ENCODE data around the gene MACIR. TPM values are rescaled to one million over a fixed set of nuclear protein-coding genes. Genes with fewer than 3 reads are reported as not detected.

The MACIR gene
- total RNA-seq, 3 donors from 2014 or later: 13.0 to 18.4 (median 13.4) TPM

GRCh38 chr5:103264508-103264907, 5.9 kb downstream of the MACIR start:
- Histone ChIP-seq H3K27me3 (no peaks in the 10 kb centered on the region), H3K4me3 (no peak overlapping the region), H3K9me3 (no peaks in the 10 kb centered on the region), H3K36me3 (no peaks in the 10 kb centered on the region), H3K4me1 (no peaks in the 10 kb centered on the region), H3K27ac (no peak overlapping the region)
- no peak for TF ChIP-seq POLR2AphosphoS5 (IDR thresholded peaks at IDR 0.05)
- no peak for TF ChIP-seq POLR2A (IDR thresholded peaks at IDR 0.05)
- no peak for TF ChIP-seq CTCF (IDR thresholded peaks at IDR 0.05)
- no peak for DNase-seq (ENCODE audit: low spot score in 2 of 2)
- intact Hi-C loops (cut with DNase I; ENCODE audit: low total_unique reads): no loop called here

- Histone ChIP-seq H3K27ac (no peak overlapping the region), H3K27me3 (no peaks in the 10 kb centered on the region), H3K36me3 (no peaks in the 10 kb centered on the region), H3K4me3 (no peak overlapping the region), H3K4me1 (no peaks in the 10 kb centered on the region), H3K9me3 (no peaks in the 10 kb centered on the region)
- DNase-seq (ENCODE audit: low spot score in 2 of 2): no peak
- TF ChIP-seq CTCF (IDR thresholded peaks at IDR 0.05) (no peak), POLR2AphosphoS5 (IDR thresholded peaks at IDR 0.05) (no peak), POLR2A (IDR thresholded peaks at IDR 0.05) (no peak)
- intact Hi-C loops (cut with DNase I; ENCODE audit: low total_unique reads): no loop called here
These were observed 12.0 kb downstream of the MACIR start for GRCh38 chr5:103270581-103270980.

- H3K9me3 ChIP-seq: no peaks in the 10 kb centered on the region
- TF ChIP-seq POLR2AphosphoS5 (IDR thresholded peaks at IDR 0.05) (no peak), CTCF (IDR thresholded peaks at IDR 0.05) (no peak), POLR2A (IDR thresholded peaks at IDR 0.05) (no peak)
- no peak overlapping the region for H3K27ac ChIP-seq
- no peaks in the 10 kb centered on the region for H3K27me3 ChIP-seq
- no peak for DNase-seq (ENCODE audit: low spot score in 2 of 2)
- H3K36me3 ChIP-seq: no peaks in the 10 kb centered on the region
- intact Hi-C loops (cut with DNase I; ENCODE audit: low total_unique reads): no loop called here
- H3K4me3 ChIP-seq: no peak overlapping the region
- no peaks in the 10 kb centered on the region for H3K4me1 ChIP-seq
These were observed 13.2 kb downstream of the MACIR start for GRCh38 chr5:103271570-103272289.

- no peak for DNase-seq (ENCODE audit: low spot score in 2 of 2)
- H3K27ac ChIP-seq: no peak overlapping the region
- H3K4me1 ChIP-seq: no peaks in the 10 kb centered on the region
- no peaks in the 10 kb centered on the region for H3K9me3 ChIP-seq
- H3K27me3 ChIP-seq: no peaks in the 10 kb centered on the region
- TF ChIP-seq POLR2A (IDR thresholded peaks at IDR 0.05) (no peak), CTCF (IDR thresholded peaks at IDR 0.05) (no peak), POLR2AphosphoS5 (IDR thresholded peaks at IDR 0.05) (no peak)
- H3K4me3 ChIP-seq: no peak overlapping the region
- no peaks in the 10 kb centered on the region for H3K36me3 ChIP-seq
- intact Hi-C loops (cut with DNase I; ENCODE audit: low total_unique reads): no loop called here
These were observed 13.8 kb downstream of the MACIR start for GRCh38 chr5:103272377-103272776.

GRCh38 chr5:103273952-103274351, 15.4 kb downstream of the MACIR start:
- TF ChIP-seq POLR2AphosphoS5 (IDR thresholded peaks at IDR 0.05) (no peak), POLR2A (IDR thresholded peaks at IDR 0.05) (no peak), CTCF (IDR thresholded peaks at IDR 0.05) (no peak)
- no peak overlapping the region for H3K4me3 ChIP-seq
- H3K36me3 ChIP-seq: no peaks in the 10 kb centered on the region
- intact Hi-C loops (cut with DNase I; ENCODE audit: low total_unique reads): no loop called here
- H3K4me1 ChIP-seq: no peaks in the 10 kb centered on the region
- H3K27ac ChIP-seq: no peak overlapping the region
- no peaks in the 10 kb centered on the region for H3K9me3 ChIP-seq
- no peaks in the 10 kb centered on the region for H3K27me3 ChIP-seq
- no peak for DNase-seq (ENCODE audit: low spot score in 2 of 2)

Measured in breast epithelium (tissue), 4 donors.